GM19099 (cell line): ENCODE data around the gene WWOX.

ENCODE experiments used
- POLR2A ChIP-seq: IDR thresholded peaks from 3 replicates; pipeline ENCODE4 v1.6.1; 2011; ENCODE audit warnings: low read depth; ENCODE audit not compliant: insufficient read length; ENCODE audit errors: extremely low read depth

Gene WWOX

GRCh38 chr16:78192734-78193488 is 93.5 kb downstream of the WWOX start:
- no peak for TF ChIP-seq POLR2A

GRCh38 chr16:78194948-78195347 is 95.5 kb downstream of the WWOX start:
- TF ChIP-seq POLR2A: no peak

- no peak for TF ChIP-seq POLR2A
Measured at GRCh38 chr16:78195797-78196196, 96.3 kb downstream of the WWOX start.

GRCh38 chr16:78196502-78196901 is 97.0 kb downstream of the WWOX start:
- TF ChIP-seq POLR2A: no peak

- no peak for TF ChIP-seq POLR2A
Measured at GRCh38 chr16:78198288-78198687, 98.8 kb downstream of the WWOX start.

- no peak for TF ChIP-seq POLR2A
Measured at GRCh38 chr16:78199325-78200022, 100.0 kb downstream of the WWOX start.

GRCh38 chr16:78200023-78200389 is 100.6 kb downstream of the WWOX start:
- no peak for TF ChIP-seq POLR2A

GRCh38 chr16:78200623-78201096 is 101.2 kb downstream of the WWOX start:
- no peak for TF ChIP-seq POLR2A

GRCh38 chr16:78205506-78205905 is 106.1 kb downstream of the WWOX start:
- no peak for TF ChIP-seq POLR2A

GRCh38 chr16:78206623-78207223 is 107.3 kb downstream of the WWOX start:
- no peak for TF ChIP-seq POLR2A

GRCh38 chr16:78209951-78210661 is 110.7 kb downstream of the WWOX start:
- no peak for TF ChIP-seq POLR2A

- TF ChIP-seq POLR2A: no peak
Measured at GRCh38 chr16:78211020-78211599, 111.7 kb downstream of the WWOX start.

GRCh38 chr16:78211946-78212345 is 112.5 kb downstream of the WWOX start:
- no peak for TF ChIP-seq POLR2A

- no peak for TF ChIP-seq POLR2A
Measured at GRCh38 chr16:78212674-78213073, 113.2 kb downstream of the WWOX start.

- TF ChIP-seq POLR2A: no peak
Measured at GRCh38 chr16:78213751-78214150, 114.3 kb downstream of the WWOX start.
